Measurements from ENCODE around the gene CSMD2. TPM values are rescaled to one million over a fixed set of nuclear protein-coding genes. Genes with fewer than 3 reads are reported as not detected.
"Not testable (repeated sequence)": the region's sequence is repeated elsewhere in the genome, so short reads cannot be mapped to it uniquely, and the experiment has no call there.

CSMD2 gene
- total RNA-seq, 1 donor from 2014 or later = 0.98 TPM

DNA sequence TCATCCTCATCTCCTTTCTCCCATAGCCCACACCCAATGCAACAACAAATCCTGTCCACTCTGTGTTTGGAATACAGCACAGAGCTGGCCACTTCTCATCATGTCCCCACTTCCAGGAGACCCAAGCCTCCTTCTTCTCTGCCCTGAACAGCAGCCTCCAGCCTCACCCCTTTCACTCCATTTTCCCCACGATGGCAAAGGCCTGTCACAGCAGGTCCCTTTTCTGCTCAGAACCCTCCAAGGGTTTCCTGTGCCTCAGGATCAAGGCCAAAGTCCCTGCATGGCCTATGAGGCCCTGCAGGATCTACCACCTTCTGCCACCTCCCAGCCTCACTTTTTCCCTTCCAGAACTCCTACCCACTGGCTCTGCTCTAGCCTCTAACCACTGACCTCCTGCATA is 78.5 kb downstream of the CSMD2 start:
- DNase-seq (ENCODE audit: low read depth) = no peak
- TF ChIP-seq, protein P1, sequence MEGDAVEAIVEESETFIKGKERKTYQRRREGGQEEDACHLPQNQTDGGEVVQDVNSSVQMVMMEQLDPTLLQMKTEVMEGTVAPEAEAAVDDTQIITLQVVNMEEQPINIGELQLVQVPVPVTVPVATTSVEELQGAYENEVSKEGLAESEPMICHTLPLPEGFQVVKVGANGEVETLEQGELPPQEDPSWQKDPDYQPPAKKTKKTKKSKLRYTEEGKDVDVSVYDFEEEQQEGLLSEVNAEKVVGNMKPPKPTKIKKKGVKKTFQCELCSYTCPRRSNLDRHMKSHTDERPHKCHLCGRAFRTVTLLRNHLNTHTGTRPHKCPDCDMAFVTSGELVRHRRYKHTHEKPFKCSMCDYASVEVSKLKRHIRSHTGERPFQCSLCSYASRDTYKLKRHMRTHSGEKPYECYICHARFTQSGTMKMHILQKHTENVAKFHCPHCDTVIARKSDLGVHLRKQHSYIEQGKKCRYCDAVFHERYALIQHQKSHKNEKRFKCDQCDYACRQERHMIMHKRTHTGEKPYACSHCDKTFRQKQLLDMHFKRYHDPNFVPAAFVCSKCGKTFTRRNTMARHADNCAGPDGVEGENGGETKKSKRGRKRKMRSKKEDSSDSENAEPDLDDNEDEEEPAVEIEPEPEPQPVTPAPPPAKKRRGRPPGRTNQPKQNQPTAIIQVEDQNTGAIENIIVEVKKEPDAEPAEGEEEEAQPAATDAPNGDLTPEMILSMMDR (conservative IDR thresholded peaks at IDR 0.05; ENCODE audit: low read depth, low read length) = no peak
- no peak overlapping the region for H3K4me3 ChIP-seq (ENCODE audit: low read depth, low read length)

DNA sequence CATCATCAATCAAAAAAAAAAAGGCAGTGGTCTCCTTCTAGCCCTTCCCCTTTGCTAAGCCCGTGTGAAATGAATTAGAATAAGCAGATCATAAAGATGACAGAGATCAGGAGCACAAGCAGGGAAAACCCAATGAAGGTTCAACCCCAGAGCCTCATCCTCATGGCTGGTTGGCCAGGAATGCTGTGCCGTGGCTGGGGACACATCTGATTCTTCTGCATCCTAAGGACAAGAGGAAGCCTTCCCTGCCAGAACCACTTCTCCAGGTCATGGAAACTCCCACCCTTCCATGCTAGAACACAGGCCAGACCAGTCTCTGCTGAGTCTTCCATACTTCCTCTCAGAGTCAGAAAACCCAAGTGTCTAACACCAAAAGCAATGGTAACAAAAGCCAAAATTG is 81.1 kb downstream of the CSMD2 start:
- TF ChIP-seq, protein P1 (conservative IDR thresholded peaks at IDR 0.05; ENCODE audit: low read depth, low read length) = no peak
- no peak for DNase-seq (ENCODE audit: low read depth)
- H3K4me3 ChIP-seq (ENCODE audit: low read depth, low read length) = no peak overlapping the region

DNA sequence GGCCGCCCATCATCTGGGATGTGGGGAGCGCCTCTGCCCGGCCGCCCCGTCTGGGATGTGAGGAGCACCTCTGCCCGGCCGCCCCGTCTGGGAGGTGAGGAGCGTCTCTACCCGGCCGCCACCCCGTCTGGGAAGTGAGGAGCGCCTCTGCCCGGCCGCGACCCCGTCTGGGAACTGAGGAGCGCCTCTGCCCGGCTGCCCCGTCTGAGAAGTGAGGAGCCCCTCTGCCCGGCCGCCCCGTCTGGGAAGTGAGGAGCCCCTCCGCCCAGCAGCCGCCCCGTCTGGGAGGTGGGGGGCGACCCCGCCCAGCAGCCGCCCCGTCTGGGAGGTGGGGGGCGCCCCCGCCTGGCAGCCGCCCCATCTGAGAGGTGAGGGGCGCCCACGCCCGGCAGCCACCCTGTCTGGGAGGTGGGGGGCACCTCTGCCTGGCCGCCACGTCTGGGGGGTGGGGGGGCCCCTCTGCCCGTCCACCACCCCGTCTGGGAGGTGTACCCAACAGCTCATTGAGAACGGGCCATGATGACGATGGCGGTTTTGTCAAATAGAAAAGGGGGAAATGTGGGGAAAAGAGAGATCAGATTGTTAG is 82.9 kb downstream of the CSMD2 start:
- not testable (repeated sequence) for H3K4me3 ChIP-seq (ENCODE audit: low read depth, low read length); DNase-seq (ENCODE audit: low read depth)

DNA sequence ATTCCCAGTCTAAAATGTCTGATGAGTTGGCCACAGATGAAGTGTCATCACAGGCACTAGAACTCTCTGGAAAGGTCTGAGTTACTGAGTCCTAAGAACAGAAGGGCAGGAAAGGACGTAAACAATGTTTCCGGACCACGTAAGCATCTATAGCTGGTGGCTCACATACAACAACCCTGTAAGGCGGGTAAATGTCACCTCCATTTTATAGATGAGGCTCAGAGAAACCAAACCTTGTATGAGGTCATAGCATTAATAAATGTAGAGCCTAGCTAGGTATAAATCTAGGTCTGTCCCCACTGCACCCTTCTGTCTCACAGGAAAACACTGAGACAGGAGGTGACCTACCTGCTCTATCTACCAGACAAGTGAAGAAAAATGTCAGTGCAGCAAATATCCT is 86.6 kb downstream of the CSMD2 start:
- TF ChIP-seq, protein P1 (conservative IDR thresholded peaks at IDR 0.05; ENCODE audit: low read depth, low read length) = no peak

DNA sequence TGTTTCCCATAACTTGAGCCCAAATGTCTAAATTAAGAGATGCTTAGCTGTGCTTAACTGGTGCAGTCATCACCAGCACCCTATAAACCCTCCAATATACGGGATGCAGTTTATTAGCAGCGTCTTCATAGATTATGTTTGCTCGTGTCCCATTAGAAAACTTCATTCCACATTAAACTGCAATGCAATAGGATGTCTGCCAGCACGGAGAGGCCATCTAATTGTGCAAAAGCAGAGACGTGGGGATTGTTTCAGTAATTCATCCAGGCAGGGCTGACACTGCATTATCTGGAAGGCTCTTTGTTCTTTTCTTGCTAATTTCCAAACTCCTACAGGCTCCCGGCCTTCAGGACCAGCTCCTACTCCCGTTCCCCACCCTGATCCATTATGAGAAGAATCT is 89.5 kb downstream of the CSMD2 start:
- TF ChIP-seq, protein P1 (conservative IDR thresholded peaks at IDR 0.05; ENCODE audit: low read depth, low read length) = no peak
- H3K4me3 ChIP-seq (ENCODE audit: low read depth, low read length) = no peak overlapping the region
- DNase-seq (ENCODE audit: low read depth) = no peak

More for the DNA sequence above, 86.6 kb downstream of the CSMD2 start:
- no peak overlapping the region for H3K4me3 ChIP-seq (ENCODE audit: low read depth, low read length)
- no peak for DNase-seq (ENCODE audit: low read depth)

DNA sequence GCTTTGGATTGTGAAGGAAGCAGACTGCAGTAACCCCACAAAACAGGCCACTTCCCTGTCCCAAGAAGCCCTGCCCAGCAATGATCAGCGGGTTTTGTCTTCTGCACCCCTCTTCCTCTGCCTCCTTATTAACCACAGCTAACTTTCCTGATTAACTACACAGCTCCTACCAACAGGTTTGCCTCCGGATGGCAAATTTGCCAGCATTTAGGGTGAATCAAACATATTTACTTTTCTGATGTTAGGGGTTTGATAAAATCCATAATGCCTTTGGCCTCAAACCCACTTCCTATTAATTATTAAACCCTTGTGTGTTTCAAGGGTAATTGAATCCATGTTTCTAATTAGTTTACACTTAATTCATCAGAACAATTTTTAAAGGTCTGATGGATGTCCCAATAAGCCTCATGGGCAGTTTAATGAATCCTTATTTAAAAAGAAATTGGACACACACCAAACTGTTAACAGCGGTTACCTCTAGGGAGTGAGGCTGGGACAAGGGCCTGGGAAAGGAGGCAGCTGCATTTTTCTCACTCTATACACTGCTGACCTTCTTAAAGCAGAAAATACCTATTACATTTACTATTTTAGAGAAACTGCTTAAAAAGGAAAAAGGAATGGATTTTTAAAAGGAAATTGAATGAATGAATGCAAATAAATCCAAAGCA is 91.9 kb downstream of the CSMD2 start:
- TF ChIP-seq, protein P1 (conservative IDR thresholded peaks at IDR 0.05; ENCODE audit: low read depth, low read length) = no peak
- no peak for DNase-seq (ENCODE audit: low read depth)
- no peak overlapping the region for H3K4me3 ChIP-seq (ENCODE audit: low read depth, low read length)

DNA sequence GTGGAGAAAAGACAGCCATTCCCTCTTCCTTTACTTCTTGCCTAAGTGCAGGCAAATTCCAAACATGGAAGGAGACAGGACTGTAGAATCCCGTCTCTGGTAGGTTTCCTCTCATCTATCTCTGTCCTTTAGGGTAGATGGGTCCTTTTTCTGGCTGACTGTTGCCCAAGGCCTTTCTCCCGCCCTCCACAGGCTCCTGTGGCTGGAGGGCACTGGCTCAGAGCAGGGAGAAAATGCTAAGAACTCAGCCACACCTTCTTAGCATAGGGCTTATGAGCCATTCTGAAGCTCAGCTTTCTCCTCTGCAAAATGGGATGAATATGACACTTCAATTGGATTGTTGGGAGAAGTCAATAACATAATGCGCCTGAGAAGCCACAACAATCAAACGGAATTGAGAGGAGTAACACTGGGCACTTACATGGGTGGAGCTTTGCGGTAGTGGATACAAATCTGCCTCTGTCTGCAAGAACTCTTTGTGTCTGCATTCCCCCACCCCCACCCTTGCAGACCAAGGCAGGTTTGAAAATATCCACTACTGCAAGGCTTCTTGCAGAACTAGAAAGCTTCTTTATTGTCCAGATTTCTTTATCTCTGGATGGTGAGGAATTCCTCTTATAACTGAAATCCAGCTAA is 94.7 kb downstream of the CSMD2 start:
- DNase-seq (ENCODE audit: low read depth) = no peak
- no peak overlapping the region for H3K4me3 ChIP-seq (ENCODE audit: low read depth, low read length)
- TF ChIP-seq, protein P1 (conservative IDR thresholded peaks at IDR 0.05; ENCODE audit: low read depth, low read length) = no peak
